ENCODE data around the gene PTCH1.

PTCH1 gene

GRCh38 chr9:95462249-95463147 is 54.3 kb downstream of the PTCH1 start:
- peak; percentile 90 for DNase-seq (ENCODE audit: low read depth)

DNA sequence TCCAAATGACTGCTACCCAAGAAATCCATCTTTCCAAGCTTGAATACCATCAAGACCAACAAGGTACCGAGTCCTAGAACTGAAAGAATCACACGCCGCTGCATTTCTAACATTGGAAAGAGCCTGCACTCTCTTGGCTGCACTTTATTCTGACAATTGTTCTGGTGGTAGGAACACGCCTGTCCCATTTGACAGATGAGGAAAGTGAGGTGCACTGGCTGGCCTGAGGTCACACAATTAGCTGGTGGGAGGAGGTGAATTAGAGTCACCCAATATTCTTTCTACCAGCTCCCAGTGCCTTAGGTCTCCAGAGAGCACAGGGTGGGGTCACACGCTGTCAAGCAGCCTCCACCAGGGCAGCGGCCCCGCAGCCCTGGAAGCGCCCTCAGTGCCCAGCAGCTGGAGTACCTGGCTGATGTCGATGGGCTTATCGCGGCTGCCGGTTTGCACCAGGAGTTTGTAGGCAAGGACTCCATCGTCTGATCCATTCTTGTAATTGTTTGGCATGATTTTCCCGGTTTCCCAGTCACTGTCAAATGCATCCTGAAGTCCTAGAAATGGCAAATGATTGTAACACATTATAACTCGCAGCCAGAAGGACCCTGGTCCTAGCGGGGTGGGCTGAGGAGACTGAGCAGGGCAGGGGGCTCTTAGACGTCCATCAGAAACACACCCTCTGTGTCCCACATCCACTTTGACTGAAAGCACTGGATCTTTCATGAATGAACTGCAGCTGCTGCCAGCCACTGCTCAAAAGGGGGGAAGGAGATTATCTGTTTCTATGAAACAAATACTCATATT is 55.1 kb downstream of the PTCH1 start:
- DNase-seq (ENCODE audit: low read depth) = no peak

DNA sequence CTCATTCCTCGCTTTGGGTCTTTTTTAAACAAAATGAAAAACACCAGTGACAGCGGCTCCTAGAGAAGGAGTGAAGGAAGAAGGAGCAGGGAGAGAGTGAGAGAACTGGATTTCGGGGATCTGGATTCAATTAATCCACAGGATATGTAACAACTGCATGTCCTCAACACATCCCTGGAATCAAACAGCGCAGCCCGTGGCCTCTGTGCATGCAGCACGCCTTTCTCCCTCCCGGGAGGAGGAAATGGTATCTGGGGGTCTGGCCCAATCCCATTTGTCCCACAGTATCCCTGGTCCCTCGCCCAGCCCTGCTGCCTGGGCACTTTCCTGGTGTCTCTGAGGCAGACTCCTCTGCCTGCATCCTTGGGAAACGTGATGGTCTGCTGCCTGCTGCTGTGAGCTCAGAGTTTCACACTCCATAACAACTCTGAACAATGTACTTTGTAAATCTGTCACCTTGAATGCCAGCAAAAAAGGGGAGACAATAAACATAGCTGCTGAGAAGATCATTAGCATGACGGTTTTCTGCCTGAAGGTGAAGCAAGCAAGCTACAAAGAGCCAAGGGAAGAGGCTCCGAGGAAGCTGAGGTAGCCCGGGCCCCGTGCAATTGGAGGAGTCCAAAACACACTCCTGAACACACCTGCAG is 56.1 kb downstream of the PTCH1 start:
- DNase-seq (ENCODE audit: low read depth) = no peak

- DNase-seq (ENCODE audit: low read depth) = no peak
Measured at GRCh38 chr9:95459851-95460517, 56.8 kb downstream of the PTCH1 start.

DNA sequence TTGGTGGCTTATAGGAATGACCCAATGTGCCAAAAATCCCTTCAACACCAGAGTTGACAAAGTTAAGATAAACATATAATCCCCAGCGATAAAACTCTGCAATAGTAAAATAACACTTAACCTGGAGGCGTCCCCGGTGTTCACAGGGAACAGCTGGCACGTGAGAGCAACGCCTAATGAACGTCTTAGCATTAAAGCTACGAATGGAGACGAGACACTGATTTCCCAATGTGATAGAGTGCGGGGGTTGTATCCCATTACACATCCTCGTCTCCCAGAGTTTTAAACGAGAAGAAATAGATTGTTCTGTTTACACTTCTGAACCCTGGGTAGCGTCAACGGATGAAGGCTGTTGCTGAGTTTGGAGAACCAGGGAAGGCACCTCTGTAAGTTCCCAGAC is 57.6 kb downstream of the PTCH1 start:
- no peak for DNase-seq (ENCODE audit: low read depth)

DNA sequence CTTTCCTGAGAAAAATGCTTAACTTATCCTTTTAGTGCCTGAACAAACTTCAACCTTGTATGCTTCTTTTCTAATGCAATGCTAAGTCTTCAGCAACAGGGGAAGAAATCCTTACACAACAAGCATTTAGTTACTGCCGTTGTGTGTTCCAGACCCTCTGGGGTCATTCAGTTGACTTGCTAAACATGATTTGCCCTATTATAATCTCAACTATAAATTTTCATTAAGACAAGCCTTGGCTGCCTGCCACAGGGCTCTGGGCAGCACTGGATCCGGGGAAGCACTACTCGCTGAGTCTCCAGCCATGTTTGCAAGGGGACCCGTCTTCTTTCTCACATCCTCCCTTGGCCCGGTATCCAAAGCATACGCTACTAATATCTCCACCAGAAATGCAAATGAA is 58.1 kb downstream of the PTCH1 start:
- DNase-seq (ENCODE audit: low read depth) = no peak

DNA sequence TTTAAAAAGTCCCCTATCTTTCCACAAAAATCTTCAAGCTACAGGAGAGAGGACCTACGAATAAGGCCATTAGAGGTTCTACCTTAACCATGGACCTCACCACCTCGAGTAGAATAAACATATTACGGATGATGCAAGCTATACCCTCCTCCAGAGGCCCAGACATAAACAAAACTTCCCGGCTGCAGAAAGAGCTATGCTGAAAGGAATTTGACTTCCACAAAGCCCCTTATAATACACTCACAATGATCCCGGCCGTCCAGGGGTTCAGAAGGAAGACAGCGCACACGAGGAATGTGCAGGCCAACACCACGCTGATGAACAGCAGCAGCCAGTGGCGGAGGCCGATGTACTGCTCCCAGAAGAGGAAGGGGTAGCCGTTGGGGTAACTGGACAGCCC is 59.0 kb downstream of the PTCH1 start:
- DNase-seq (ENCODE audit: low read depth) = no peak

- no peak for DNase-seq (ENCODE audit: low read depth)
Measured at GRCh38 chr9:95455714-95456113, 61.1 kb downstream of the PTCH1 start.

DNA sequence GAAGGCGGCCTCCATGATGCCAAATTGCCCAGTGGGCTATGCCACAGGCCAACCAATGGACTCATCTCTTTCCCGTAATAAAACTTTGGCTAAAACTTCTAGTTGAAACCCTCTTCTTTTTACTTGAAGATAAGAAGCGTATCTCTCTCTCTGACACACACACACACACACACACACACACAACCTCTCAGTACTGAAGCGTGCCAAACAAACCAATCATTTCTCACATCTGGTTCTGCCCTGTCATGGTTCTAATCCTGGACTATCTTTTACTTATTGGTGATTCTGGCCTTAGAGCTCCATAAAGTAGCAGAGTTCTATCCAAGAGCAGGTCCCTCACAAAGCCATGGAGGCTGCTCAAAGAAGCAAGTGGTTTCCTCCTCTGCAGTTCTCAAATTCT is 64.6 kb downstream of the PTCH1 start:
- no peak for DNase-seq (ENCODE audit: low read depth)

- DNase-seq (ENCODE audit: low read depth) = no peak
Measured at GRCh38 chr9:95451065-95451426, 65.7 kb downstream of the PTCH1 start.

DNA sequence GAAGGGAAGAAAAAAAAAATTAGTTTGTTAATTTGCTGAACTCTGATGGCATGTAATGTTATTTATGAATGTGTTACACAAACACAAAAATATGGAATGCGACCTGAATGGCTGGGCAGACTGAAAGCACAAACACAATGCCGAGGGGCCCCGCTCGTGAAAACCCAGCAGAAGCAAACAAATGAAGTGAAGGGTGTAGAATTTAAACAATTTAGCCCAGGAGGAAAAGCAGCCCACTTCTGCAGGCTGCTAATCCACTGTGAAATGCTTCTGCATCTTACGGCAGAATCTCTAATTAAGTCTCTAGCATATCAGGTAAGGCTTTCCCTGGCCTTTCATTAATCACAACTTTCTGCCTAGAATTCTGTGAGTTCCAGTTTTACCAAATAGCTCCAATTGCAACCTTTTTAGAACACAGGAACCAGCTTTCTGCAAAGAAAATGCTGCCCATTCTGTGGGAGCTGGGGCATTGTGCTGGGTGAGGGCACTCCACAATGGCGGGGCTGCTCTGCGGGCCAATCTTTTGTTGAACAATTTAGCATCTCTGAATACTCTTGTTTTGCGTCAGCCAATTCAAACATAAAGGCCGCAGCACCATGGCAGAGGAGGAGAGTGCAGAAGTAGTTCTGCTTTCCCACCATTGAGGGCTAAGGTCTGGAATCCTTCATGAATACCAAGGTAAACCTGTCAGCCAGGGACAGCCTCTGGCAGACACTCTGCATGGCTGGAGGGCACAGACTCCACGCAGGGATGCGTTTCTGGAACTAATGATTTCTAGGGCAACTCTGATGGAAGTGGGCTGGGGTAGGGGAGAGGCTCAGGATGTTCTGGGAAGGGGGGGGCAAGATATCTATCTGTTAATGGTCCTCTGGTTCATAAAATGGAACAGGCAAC is 66.4 kb downstream of the PTCH1 start:
- no peak for DNase-seq (ENCODE audit: low read depth)

- no peak for DNase-seq (ENCODE audit: low read depth)
Measured at GRCh38 chr9:95449016-95449415, 67.8 kb downstream of the PTCH1 start.

- DNase-seq (ENCODE audit: low read depth) = no peak
Measured at GRCh38 chr9:95447660-95448420, 68.9 kb downstream of the PTCH1 start.

DNA sequence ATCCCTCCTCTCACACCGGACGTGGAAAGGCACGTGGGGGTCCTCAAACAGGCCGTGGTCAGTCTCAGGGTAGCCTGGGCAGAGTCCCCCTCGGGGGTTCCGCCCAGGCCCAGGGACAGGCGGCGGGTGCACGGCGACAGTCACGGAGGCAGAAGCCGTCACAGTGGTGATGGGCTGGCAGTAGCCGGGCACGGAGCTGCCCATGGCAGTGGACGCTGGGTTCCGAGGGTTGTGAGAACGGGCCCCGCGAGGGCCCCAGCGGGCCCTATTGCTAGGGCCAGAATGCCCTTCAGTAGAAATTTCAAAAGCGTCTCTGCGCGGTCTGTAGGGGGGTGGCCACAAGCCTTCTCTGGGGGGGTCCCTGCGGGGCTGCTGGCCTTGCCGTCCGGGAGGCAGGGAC is 69.8 kb downstream of the PTCH1 start:
- DNase-seq (ENCODE audit: low read depth) = no peak

DNA sequence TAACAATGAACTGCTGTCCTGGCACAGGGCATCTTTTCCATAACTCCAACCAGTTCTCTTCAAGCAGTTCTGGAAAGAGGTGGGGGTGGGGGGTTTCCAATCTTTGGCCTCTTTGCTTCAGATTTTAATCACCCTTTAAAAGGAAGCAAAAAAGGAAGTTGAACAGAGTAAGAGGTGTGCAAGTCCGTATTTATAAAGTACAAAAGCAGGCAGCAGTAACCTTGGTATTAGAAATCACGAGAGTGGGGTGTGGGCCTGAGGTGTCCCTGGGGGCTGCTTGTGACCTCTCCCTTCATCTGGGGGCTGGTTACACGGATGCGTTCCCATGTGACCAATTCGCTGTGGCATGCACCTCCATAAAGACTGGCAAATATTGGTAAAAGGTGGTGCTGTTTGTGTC is 70.5 kb downstream of the PTCH1 start:
- no peak for DNase-seq (ENCODE audit: low read depth)

DNA sequence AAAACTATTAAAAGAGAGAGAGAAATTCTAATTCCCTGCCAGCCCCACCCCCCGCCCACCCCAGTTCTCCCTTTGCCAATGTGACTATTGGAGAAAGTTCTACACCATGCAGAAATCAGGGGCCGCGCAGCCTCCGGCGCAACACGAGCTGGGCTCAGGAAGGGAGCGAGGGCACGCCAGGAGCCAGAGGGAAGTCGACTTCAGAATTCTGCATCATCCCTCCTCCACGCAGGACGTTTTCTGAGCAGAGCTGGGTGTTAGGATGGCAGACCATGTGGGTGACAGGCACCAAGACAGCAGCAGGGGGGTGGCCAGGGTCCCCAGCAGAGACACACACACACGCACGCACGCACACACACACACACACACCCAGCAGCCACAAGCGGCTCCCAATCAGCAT is 72.6 kb downstream of the PTCH1 start:
- DNase-seq (ENCODE audit: low read depth) = no peak

GRCh38 chr9:95443301-95443700 is 73.5 kb downstream of the PTCH1 start:
- DNase-seq (ENCODE audit: low read depth) = no peak

DNA sequence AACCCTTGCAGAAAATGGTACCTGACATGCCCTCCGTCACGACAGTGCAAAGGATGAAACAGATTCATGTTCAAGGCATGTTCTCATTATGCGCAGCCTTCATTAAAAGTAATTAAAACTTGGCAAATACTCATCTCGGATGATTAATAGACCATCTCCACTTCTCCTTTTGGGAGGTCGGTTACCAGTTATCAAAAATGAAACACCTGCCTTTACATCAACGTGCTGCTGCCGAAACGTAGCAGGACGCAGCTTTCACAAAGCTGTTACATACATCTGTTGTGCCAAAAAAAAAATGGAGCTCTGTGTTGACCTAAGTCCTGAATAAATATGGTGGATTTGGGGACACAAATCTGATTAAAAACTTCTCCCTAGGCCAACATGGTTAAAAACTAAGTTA is 75.7 kb downstream of the PTCH1 start:
- no peak for DNase-seq (ENCODE audit: low read depth)

DNA sequence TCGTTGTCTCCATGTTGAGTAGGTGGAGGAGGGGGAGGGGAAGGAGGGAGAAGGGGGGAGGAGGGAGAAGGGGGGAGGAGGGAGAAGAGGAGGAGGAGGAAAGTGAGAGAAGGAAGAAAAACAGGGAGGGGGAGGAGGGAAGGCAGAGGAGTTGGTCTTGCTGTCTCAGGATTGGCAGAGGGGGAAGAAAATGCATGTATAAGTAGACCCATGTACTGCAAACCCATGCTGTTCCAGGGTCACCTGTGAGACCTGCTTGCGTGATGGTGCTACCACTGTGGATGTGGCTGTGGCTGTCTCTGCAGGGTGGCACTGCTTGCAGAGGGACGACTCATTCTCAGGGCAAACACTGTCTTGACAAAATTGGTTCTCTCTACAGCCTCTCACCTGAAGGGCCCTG is 76.3 kb downstream of the PTCH1 start:
- no peak for DNase-seq (ENCODE audit: low read depth)

DNA sequence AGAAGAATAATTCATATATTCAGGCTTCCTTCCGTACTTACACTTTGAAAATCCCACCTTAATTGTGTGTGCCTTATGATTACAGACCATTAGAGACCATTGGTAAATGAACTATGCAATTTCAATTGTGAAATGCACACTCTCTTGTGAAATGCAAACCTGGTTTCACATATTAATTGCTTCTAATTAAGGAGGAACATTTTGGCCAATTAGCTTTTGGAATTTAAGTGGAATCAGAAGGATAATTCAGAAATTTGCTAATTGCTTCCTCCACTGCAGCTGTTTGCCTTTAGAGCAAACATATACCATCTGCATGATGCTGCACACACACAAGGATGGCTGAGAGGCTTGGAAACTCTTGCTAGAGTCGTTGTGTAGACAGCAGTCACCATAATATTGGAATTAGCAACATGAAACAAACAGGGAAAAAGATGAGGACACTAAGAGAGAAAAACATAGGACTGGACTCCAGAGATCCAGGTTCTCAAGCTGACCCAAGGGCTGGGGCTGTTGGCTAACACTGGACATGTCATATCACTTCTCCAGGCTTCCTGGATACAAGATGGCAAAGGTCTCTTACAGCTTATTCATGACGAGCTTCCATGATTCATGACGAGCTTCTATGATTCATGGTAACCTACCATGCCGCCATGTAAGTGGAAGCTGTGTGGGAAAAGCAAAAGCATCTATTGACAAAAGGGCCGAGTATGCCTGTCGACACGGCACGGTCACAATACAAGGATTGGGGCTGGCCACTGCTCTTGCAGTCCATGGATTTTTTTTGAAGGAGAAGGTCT is 78.0 kb downstream of the PTCH1 start:
- DNase-seq (ENCODE audit: low read depth) = no peak

Measured in EH (cell line).